ENCODE data around the gene LPIN3. TPM values are rescaled to one million over a fixed set of nuclear protein-coding genes. Genes with fewer than 3 reads are reported as not detected.

Gene LPIN3
- total and polyA plus RNA-seq, 2 experiments from 2014 or later = 6.1 to 9.7 TPM

DNA sequence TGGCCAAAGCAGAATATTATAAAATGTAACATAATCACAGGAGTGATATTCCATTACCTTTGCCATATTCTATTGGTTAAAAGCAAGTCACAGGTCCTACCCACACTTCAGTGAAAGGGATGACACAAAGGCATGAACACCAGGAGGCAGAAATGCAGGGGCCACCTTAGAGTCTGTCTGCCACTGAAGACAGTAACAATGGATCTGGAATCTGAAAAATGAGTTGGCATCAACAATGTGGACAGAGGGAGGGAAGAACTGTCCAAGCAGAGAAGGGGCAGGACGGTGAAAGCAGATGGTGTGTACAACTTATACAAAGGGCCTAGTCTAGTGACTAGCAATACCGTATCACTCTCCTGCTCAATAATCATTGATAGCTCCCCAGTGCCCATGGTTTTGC is 6.6 kb upstream of the LPIN3 start (continued):
- TF ChIP-seq REST (IDR thresholded peaks at IDR 0.05; ENCODE audit: unreplicated experiment) (no peak), JUNB (IDR thresholded peaks at IDR 0.05; ENCODE audit: unreplicated experiment) (no peak), STAT1 (IDR thresholded peaks at IDR 0.05; ENCODE audit: unreplicated experiment) (no peak), ZNF114 (CRISPR knock-in tag; IDR thresholded peaks at IDR 0.05) (no peak)

DNA sequence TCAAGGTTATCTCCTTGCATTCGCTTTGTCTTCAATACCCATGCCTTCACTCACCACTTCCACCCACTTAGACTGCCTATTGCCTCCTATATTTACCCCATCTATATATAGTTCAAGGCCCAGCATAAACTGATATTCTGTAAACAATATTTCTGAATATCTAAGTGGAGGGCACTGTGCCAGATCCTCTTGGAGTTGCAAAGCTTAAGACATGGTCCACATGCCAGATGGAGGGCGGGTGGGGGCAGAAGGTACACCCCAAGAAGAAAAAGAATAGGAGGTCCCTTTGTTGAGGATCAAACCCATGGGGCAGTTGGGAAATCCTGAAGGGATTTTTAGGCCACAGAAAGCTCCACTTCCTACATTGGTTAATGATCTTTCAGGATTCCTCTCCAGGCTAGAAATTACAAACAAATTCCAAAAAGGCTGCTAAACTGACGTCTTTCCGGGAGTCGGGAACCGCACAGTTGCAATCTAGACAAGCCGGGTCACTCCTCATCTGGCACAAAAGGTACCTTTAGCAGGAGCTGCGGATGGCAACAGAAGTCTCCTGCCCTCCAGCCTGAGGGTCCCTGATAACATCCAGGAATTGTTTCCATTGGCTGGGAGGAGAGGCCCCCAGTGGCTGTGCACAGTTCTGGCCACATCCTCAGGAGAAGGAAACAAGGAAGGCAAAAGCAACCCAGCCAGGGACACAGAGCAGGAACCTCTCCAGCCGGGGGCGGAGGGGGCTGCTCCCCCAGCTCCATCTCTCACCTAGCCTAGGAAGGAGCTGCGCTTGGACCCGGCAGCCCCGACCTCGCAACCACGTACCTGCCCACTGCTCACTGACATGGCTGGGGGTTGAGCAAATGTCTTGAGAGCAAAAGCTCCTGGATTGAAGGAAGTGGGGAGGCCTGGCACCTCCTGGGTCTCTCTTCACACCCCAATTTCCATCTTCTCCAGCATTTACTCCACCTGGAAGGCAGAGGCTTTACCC is 5.9 kb upstream of the LPIN3 start:
- H3K4me2 ChIP-seq = no peak overlapping the region
- H3K4me1 Mint-ChIP-seq = peaks cover 5% of the 10 kb centered on the region
- no peaks in the 10 kb centered on the region; the same call in 1 of the 2 replicates for H4K20me1 ChIP-seq (replicated peaks; ENCODE audit: insufficient read depth)
- no peak overlapping the region for H3K27ac Mint-ChIP-seq
- no peak overlapping the region for H3K27ac ChIP-seq (ENCODE audit: low read depth)
- no peaks in the 10 kb centered on the region for H3K36me3 Mint-ChIP-seq (ENCODE audit: low read depth)
- H3K79me2 ChIP-seq (replicated peaks; ENCODE audit: insufficient read depth) = no peaks in the 10 kb centered on the region
- H3K4me3 ChIP-seq = no peak overlapping the region
- peak overlapping the region; percentile 84 for H2AFZ ChIP-seq
- no peaks in the 10 kb centered on the region for H3K36me3 ChIP-seq (ENCODE audit: insufficient read depth)
- no peaks in the 10 kb centered on the region for H3K9me3 Mint-ChIP-seq
- H3F3A ChIP-seq (replicated peaks; ENCODE audit: low read depth) = no peaks in the 10 kb centered on the region; the same call in 1 of the 2 replicates
- H3K4me1 ChIP-seq (ENCODE audit: insufficient read depth) = peaks cover 7% of the 10 kb centered on the region
- DNase-seq (ENCODE audit: low spot score) (no peak), ATAC-seq (no peak)
- TF ChIP-seq CREB1 (CRISPR knock-in tag; IDR thresholded peaks at IDR 0.05; ENCODE audit: low read depth) = no peak
- TF ChIP-seq, protein P1, sequence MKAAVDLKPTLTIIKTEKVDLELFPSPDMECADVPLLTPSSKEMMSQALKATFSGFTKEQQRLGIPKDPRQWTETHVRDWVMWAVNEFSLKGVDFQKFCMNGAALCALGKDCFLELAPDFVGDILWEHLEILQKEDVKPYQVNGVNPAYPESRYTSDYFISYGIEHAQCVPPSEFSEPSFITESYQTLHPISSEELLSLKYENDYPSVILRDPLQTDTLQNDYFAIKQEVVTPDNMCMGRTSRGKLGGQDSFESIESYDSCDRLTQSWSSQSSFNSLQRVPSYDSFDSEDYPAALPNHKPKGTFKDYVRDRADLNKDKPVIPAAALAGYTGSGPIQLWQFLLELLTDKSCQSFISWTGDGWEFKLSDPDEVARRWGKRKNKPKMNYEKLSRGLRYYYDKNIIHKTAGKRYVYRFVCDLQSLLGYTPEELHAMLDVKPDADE (IDR thresholded peaks at IDR 0.05) = no peak
- no peak for TF ChIP-seq EZH2 (IDR thresholded peaks at IDR 0.05; ENCODE audit: low read depth, unreplicated experiment)
- no peak for TF ChIP-seq ZNF114 (CRISPR knock-in tag; IDR thresholded peaks at IDR 0.05)
- no peak for TF ChIP-seq EZH2phosphoT487 (IDR thresholded peaks at IDR 0.05; ENCODE audit: unreplicated experiment)
- TF ChIP-seq NANOG (IDR thresholded peaks at IDR 0.05; ENCODE audit: borderline replicate concordance) = no peak
- no peak for TF ChIP-seq REST (IDR thresholded peaks at IDR 0.05; ENCODE audit: unreplicated experiment)
- no peak for TF ChIP-seq ZNF331 (CRISPR knock-in tag; IDR thresholded peaks at IDR 0.05; ENCODE audit: low read depth)
- TF ChIP-seq JUNB (IDR thresholded peaks at IDR 0.05; ENCODE audit: unreplicated experiment) = no peak
- H3K4me3 Mint-ChIP-seq = no peak overlapping the region
- peaks cover 11% of the 10 kb centered on the region for H3K27me3 Mint-ChIP-seq (ENCODE audit: insufficient read depth, low read depth, poor library complexity)
- no peaks in the 10 kb centered on the region for H3K9me2 ChIP-seq (ENCODE audit: insufficient read depth)
- peaks cover 7% of the 10 kb centered on the region; the same call in 1 of the 2 replicates for H3K27me3 ChIP-seq (ENCODE audit: insufficient read depth)
